ENCODE results near the gene LHFPL6.

DNA sequence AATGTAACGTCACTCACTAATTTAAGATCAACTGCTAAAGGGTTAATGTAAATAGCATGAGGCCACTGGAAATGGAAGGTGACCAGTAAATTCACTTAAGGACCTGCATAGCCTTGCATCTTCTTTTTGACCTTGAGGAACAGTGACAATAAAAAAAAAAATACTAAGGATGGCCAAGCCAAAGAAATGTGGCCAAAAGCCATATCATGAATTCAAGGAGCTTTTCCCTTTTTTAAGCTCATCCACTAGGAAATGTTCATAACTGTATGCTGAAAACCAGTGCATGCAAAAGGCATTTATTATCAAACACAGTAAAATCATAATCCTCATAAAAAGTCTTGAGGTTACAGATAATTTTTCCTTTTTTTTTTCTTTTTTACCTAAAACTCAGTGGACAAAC is 77.5 kb downstream of the LHFPL6 start:
- TF ChIP-seq, protein P1, sequence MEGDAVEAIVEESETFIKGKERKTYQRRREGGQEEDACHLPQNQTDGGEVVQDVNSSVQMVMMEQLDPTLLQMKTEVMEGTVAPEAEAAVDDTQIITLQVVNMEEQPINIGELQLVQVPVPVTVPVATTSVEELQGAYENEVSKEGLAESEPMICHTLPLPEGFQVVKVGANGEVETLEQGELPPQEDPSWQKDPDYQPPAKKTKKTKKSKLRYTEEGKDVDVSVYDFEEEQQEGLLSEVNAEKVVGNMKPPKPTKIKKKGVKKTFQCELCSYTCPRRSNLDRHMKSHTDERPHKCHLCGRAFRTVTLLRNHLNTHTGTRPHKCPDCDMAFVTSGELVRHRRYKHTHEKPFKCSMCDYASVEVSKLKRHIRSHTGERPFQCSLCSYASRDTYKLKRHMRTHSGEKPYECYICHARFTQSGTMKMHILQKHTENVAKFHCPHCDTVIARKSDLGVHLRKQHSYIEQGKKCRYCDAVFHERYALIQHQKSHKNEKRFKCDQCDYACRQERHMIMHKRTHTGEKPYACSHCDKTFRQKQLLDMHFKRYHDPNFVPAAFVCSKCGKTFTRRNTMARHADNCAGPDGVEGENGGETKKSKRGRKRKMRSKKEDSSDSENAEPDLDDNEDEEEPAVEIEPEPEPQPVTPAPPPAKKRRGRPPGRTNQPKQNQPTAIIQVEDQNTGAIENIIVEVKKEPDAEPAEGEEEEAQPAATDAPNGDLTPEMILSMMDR (IDR thresholded peaks at IDR 0.05), result no peak
- no peak for TF ChIP-seq POLR2A (IDR thresholded peaks at IDR 0.05)

Data from esophagus squamous epithelium (tissue), 4 donors.